GM19099 (cell line): ENCODE data around the gene WNT8B.

Experiments used
- POLR2A ChIP-seq: IDR thresholded peaks from 3 replicates; pipeline ENCODE4 v1.6.1; 2011; ENCODE audit warnings: low read depth; ENCODE audit not compliant: insufficient read length; ENCODE audit errors: extremely low read depth

Gene WNT8B, protein sequence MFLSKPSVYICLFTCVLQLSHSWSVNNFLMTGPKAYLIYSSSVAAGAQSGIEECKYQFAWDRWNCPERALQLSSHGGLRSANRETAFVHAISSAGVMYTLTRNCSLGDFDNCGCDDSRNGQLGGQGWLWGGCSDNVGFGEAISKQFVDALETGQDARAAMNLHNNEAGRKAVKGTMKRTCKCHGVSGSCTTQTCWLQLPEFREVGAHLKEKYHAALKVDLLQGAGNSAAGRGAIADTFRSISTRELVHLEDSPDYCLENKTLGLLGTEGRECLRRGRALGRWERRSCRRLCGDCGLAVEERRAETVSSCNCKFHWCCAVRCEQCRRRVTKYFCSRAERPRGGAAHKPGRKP

DNA sequence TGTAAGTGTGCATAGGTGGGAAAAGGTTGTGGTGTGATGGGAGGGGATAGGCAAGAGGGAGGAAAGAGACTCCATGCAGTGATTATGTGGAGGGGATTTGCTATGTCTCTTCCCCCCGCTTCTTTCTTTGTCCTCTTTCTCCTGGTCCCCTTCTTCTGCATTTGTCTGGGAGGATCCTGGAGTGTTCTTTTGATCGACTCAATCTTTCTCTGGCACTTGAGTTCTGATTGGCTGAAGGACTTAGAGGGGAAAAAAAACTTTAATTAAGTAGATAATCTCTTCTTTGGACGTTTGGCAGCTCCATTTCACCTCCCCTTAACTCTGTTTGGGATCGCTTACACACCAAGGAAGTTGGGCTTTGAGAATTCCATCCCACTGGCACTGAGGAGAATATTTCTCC, at the start of gene WNT8B:
WNT8B (plus strand) TSS at position 301 of the 400 bp plus-strand sequence. CDS start 160 bp downstream, outside the sequence.
- no peak for TF ChIP-seq POLR2A

DNA sequence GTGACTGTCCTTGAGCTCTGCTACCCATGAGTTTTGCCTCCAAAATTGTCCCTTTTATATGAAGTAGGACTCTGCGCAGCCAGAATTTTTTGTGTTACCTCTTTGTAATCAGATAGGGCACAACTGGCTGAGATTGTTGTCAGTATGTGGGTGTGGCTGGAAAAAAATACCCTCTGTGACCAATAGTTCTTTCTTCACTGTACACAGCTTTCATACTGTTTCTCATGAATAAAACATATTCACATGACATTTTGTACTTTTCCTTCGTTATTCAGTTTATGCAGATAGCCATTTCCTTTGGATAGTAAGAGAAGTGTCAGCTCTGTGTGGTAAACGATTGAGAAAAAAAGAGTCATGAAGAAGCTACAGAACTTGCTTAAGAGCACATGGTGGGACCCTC, 49.6 kb upstream of the WNT8B start:
- no peak for TF ChIP-seq POLR2A

DNA sequence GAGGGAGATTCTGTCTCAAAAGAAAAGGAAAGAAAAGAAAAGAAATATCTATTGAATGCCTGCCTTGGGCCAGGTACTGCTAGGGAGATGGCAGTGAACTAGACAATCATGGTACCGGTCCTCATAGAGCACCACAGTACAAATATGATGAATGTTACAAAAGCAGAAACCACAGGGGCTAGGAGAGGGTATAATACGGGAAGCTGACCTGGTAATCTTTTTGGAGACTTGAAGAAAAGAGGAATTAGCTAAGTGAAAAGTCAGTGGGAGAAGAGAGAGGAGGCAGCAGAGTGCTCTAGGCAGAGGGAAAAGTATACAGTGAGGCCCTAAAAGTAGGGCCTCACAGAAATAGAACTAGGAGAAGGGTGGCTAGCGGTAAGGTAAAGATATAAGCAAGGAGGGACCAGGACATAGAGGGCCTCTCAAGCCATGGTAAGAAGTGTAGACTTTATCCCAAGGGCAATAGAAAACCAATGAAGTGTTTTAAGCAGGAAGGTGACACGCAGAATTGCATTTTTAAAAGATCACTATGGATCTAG, 42.8 kb upstream of the WNT8B start:
- TF ChIP-seq POLR2A: no peak

DNA sequence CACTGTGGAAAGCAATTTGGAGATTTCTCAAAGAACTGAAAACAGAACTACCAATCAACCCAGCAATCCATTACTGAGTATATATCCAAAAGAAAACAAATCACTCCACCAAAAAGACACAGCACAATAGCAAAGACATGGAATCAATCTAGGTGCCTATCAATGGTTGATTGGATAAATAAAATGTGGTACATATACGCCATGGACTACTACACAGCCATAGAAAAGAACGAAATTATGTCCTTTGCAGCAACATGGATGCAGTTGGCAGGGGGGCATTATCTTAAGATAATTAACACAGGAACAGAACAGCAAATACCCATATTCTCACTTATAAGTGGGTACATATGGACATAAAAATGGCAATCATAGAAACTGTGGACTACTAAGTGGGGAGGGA, 35.4 kb upstream of the WNT8B start:
- TF ChIP-seq POLR2A: no peak

DNA sequence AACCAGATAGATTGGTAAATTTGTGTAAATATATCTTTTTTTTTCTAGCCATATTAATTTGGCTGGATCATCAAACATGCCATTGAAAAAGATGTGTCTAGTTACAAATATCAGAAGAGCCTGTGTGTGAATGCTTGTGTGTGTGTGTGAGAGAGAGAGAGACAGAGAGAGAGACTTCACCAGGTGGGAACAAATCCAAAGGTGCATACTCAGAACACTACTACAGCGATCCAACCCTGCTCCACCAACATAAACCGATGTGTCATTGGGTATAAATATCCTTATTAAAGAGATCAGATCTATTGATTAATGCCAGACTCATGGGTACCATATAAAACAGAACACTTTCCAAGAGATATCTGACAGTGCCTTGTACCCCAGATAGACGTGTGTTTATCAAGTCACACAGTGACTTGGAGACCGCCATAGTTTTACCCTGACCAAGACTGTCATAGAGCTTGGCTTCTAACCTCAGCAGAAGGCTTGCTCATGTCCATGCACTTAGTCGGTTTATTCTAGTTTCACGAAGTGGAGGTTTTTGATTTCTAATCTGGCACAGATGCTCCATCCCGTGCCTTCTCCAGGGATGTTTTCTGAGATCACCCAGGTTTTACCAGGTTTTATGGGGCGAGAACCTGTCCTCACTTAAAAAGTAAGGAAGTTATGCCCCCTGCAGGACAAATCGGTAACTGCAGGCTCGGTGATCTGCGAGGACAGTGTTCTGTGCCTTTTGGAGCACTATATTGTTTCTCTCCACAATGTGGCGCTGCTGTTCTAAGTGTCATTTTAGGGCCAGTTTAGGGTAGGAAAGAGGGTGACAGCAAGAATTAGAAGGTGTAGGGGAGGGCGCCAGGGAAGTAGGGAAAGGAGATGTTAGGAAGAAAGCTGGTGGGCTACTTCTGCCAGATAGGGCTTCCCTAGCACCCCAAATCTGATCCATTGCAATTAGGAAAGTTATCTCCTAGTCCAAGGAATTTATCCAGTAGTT, 29.3 kb upstream of the WNT8B start:
- TF ChIP-seq POLR2A: no peak

DNA sequence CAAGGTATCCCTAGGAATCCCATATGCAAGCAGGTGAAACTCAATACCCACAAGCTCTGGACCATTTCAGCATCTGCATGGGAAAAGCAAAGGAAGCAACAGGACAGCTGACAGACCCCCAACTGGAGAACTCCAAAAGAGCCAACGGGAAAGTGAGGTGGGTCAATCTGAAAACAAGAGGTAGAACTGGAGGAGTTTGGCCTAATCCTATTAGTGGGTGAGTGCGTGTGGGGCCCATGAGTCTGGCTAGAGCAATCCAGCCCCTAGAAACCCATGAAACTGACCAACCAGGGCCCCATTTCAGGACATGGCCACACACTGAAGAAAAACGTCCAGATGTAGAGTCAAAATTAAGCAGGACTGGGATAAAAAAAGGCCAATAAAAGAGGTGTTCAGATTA, 26.6 kb upstream of the WNT8B start:
- no peak for TF ChIP-seq POLR2A

DNA sequence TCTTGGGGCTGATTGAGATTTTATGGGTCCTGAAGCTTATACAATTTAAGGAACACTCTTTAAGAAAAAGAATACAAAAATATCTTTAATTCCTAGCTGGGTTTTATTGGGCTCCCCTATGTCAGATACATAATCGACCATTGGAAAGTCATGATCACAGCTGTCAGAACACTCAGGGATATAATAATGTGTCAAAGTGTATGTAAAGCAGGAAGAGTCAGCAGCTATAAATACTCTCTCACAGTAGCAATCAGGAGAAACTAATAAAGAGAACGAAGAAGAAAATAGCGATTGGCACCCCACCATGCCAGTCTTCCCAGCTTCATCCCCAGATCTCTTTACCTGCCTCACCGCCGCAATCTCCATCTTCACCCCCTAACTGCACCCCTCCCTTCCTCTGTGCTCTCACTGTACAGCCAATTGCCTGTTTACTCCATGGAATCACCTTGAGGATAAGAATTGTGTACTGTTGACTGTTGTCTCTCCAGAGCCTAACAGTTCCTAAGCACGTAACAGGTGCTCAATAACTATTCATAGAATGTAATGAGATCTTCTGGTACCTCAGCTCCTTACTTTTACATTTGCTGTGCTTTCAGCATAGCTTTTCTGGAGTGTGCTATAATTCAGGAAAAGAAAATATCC, 24.0 kb upstream of the WNT8B start:
- TF ChIP-seq POLR2A: no peak

DNA sequence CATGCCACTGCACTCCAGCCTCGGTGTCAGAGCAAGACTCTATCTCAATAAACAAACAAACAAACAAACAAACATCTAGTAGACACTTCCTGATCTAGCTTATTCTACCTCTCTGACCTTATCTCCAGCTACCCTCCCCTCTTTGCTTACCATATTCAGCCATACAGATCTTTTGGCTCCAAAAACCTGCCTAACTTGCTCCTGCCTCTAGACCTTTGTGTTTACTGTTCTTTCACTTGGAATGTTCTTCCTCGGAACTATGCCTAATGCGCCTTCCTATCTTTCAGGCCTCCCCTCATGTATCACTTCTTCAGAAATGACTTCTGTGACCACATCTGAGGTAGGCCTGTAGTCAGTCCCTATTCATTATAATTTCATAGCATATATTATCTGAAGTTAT, 20.3 kb upstream of the WNT8B start:
- TF ChIP-seq POLR2A: no peak

DNA sequence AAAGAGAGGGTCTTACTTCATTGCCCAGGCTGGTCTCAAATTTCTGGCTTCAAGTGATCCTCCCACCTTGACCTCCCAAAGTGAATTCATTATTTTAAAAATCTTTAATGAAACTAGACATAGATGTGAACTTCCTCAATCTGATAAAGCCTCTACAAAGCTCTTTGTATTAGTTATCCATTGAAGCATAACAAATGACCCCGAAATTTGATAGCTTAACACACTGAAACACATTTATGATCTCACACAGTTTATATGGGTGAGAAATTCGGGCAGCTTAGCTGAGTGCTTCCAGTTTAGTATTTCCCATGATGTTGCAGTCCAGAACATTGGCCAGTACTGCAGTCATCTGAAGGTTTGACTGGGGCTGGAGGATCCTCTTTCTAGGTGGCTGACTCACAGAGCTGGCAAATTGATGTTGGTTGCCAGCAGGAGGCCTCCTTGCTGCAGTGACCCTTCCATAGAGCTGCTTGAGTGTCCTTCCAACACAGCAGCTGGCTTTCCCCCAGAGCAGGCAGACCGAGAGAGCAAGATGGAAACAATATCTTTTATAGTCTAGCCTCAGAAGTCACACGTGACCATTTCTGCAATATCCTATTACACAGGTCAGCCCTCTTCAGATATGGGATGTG, 16.6 kb upstream of the WNT8B start:
- TF ChIP-seq POLR2A: no peak

DNA sequence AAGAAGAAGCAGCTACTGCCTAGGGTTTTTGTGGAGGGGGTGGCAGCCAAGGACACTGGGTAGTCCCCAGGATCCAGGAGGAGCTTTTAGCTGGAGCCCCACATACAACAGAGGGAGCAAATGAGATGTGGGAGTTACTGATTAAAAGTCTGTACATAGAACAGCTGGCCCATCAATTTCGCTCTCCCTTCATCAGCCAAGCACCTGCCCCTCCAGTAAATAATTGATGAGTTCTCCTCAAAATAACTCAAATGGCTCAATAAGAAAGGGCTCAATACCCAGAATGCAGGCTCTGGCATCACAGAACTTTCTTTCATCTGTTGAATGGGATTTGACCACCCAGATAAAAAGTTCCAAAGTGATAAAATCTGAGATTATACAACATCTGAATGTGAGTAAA, 15.1 kb upstream of the WNT8B start:
- no peak for TF ChIP-seq POLR2A

DNA sequence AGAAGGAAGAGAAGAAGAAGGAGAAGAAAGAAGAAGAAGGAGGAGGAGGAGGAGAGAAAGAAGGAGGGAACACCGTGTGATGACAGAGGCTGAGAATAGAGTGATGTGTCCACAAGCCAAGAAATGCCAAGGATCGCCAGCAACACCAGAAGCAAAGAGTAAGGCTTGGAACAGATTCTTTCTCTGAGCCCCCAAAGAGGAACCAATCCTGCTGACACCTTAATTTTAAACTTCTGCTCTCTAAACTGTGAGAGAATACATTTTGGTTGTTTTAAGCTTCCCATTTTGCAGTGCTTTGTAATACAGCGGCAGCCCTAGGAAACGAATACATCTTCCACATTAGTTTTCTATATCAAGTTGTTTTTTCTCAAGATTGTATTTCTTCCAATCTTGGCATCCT, 13.9 kb upstream of the WNT8B start:
- no peak for TF ChIP-seq POLR2A

DNA sequence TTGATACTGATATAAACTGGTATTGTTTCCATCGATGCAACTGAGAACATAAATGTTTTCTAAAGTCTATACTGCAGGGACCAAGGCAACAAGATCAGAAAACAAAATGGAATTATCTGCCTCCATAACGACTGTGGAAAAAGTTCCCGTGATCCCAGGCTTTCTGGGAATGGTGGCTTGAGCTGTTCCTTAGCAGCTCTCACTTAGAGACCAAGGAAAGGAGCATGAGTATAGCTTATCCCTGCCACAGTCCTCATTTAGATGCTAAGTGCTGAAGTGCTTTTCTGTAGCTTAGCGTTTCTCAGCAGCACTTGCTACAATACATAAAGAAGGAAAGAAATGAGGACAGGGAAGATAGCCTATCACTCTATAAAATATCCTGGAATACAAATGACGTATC, 5.5 kb downstream of the WNT8B start:
- TF ChIP-seq POLR2A: no peak

DNA sequence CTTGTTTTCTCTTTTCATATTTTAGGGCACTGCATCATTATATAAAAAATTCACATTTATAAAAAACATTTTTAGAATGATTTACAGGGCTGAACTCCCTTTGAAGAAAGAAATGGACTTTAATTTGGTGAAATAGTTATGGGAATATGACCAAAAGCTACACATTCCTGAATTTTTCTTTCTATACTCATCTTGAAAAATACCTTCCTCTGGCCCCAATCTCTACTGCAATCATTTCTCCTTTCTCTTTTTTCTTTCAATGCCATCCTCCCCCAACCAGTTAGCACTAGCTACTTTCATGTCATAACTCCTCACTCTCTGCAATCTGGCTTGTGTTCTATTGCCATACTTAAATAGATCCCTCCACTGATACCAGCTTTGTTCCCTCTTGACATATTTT, 6.2 kb downstream of the WNT8B start:
- TF ChIP-seq POLR2A: no peak

DNA sequence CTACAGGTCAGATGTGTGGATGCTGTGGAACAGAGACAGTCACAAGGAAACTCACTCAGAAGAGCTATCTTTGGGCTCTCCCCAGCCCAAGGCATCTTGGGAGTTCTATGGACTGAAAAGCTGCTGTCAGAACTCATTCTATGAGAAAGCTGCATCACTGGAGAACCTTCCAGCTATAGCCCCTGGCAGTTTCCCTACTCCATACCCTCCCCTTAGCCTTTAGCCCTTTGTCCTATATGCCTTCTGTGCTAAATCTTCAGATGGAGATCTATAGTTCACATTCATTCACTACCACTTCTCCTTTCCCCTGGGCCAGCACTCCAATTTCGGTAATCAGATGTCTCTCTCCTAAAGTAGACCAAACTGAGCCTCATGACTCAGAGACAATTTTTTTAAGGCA, 6.9 kb downstream of the WNT8B start:
- TF ChIP-seq POLR2A: no peak

DNA sequence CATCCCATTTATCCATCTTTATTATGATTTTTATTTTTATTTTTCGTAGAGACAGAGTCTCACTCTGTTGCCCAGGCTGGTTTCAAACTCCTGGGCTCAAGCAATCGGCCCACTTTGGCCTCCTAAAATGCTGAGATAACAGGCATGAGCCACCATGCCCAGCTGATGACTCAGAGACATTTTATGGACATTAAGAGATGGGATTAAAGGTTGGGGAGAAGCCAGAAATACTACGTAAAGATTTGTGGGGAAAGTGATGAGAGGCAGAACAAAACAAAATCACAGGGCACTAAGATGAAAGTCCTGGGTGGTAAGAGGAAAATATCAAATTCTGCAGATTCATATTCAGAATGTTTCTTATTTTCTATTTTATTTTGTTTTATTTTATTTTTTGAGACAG, 7.6 kb downstream of the WNT8B start:
- TF ChIP-seq POLR2A: no peak
